ENCODE data around the gene SLC9A7. TPM values are rescaled to one million over a fixed set of nuclear protein-coding genes. Genes with fewer than 3 reads are reported as not detected.

SLC9A7 gene
- polyA plus RNA-seq, 2 of the 4 experiments (the other 2 are of a cell fraction): 9.8 to 21.1 TPM

DNA sequence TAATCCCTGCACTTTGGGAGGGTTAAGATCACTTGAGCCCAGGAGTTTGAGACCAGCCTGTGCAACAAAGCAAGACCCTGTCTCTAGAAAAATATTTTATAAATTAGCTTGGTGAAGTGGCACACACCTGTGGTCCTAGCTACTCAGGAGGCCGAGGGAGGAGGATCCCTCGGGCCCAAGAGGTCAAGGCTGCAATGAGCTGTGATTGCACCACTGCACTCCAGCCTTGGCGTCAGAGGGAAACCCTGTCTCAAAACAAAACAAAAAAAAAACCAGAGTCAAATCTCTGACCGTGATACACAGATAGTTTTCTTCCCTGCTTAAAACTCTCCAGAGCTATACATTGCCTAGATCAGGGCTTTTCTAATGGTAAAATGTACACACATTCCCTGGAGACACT lies 131.9 kb downstream of the SLC9A7 start:
- 87% methylated on average over 4 of the region's 4 CpGs for WGBS (ENCODE audit: missing lambda C conversion rate)
- TF ChIP-seq ZNF302 (CRISPR knock-in tag; IDR thresholded peaks at IDR 0.05) (no peak), KDM5A (IDR thresholded peaks at IDR 0.05) (no peak), RFX5 (IDR thresholded peaks at IDR 0.05) (no peak), MYC (IDR thresholded peaks at IDR 0.05; ENCODE audit: borderline replicate concordance, low read length) (no peak), RARB (CRISPR knock-in tag; IDR thresholded peaks at IDR 0.05) (no peak), POLR2A (IDR thresholded peaks at IDR 0.05; ENCODE audit: low read length) (no peak)
- Histone ChIP-seq H3K9me3 (no peaks in the 10 kb centered on the region), H3K4me3 (no peak overlapping the region), H3K4me1 (peaks cover 13% of the 10 kb centered on the region), H3K4me2 (no peak overlapping the region), H3K27ac (no peak overlapping the region)
- ChIA-PET CTCF (no interaction called here), POLR2A (no interaction called here)
- DNase-seq (ENCODE audit: low read depth in 1 of 2, low spot score in 1 of 2) (no peak), ATAC-seq (no peak), FAIRE-seq (no peak)

DNA sequence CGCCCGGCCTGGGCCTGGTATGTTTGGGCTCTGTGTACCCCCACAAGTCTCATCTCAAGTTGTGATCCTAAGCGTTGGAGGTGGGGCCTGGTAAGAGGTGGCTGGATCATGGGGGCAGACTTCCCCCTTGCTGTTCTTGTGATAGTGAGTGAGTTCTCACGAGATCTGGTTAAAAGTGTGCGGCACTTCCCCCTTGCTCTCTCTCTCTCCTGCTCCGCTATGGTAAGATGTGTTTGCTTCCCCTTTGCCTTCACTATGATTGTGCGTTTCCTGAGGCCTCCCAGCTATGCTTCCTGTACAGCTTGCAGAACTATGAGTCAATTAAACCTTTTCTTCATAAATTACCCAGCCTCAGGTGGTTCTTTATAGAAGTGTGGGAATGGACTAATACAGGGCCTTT lies 132.4 kb downstream of the SLC9A7 start:
- no peak overlapping the region for H3K27ac ChIP-seq
- H3K4me2 ChIP-seq: no peak overlapping the region
- ATAC-seq (no peak), DNase-seq (ENCODE audit: low read depth in 1 of 2, low spot score in 1 of 2) (no peak), FAIRE-seq (no peak)
- ChIA-PET POLR2A (no interaction called here), CTCF (no interaction called here)
- H3K9me3 ChIP-seq: no peaks in the 10 kb centered on the region
- H3K4me1 ChIP-seq: peaks cover 13% of the 10 kb centered on the region
- TF ChIP-seq ZFP36 (IDR thresholded peaks at IDR 0.05; ENCODE audit: borderline replicate concordance, partially characterized antibody): no peak
- no peak for TF ChIP-seq REST (IDR thresholded peaks at IDR 0.05)
- no peak for TF ChIP-seq NR3C1 (IDR thresholded peaks at IDR 0.05)
- TF ChIP-seq TP53 (CRISPR knock-in tag; IDR thresholded peaks at IDR 0.05): no peak
- no peak for TF ChIP-seq ZSCAN20 (CRISPR knock-in tag; IDR thresholded peaks at IDR 0.05)
- TF ChIP-seq HEYL (CRISPR knock-in tag; IDR thresholded peaks at IDR 0.05): no peak
- TF ChIP-seq, protein P1, sequence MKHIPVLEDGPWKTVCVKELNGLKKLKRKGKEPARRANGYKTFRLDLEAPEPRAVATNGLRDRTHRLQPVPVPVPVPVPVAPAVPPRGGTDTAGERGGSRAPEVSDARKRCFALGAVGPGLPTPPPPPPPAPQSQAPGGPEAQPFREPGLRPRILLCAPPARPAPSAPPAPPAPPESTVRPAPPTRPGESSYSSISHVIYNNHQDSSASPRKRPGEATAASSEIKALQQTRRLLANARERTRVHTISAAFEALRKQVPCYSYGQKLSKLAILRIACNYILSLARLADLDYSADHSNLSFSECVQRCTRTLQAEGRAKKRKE (CRISPR knock-in tag; IDR thresholded peaks at IDR 0.05; ENCODE audit: low read depth): no peak
- no peak for TF ChIP-seq RNF2 (IDR thresholded peaks at IDR 0.05; ENCODE audit: borderline replicate concordance, low read depth)
- no peak for TF ChIP-seq ZNF302 (CRISPR knock-in tag; IDR thresholded peaks at IDR 0.05)
- TF ChIP-seq HOXB13 (CRISPR knock-in tag; IDR thresholded peaks at IDR 0.05; ENCODE audit: low read depth): no peak
- WGBS (ENCODE audit: missing lambda C conversion rate): 90% methylated on average over 7 of the region's 7 CpGs
- H3K4me3 ChIP-seq: no peak overlapping the region

DNA sequence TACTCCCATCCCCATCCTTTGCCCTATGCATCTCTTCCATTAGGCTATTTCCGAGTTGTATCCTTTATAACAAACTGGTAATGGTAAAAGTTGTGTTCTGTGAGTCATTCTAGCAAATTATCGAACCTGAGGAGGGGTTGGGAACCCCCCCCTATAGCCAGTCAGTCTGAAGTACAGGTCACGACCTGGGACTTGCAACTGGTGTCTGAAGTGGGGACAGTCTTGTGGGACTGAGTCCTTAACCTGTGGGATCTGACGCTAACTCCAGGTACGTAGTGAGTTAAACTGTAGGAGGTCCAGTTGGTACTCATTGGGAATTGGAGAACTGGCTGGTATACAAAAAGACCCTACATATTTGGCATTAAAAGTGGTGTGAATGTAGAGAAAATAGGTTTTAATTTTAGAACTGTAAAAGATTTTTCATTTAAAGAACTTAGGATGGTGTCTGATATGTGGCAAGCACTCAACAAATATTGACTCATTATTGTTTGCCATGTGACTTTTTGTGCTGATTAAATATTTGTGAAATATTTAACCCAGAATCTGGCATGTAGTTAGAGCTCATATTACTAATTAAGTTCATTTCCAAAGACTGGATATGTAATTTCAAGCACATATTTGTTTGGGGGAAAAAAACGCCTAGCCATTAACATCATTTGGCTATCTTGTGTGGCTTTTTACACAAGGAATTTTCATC lies 134.7 kb downstream of the SLC9A7 start:
- ChIA-PET CTCF (interaction anchor here (0.6 to 0.9 kb wide), 3 partner anchors 18 to 173 kb away, joined by 3 read pairs; no protein-coding TSS in a partner anchor), POLR2A (no interaction called here)
- WGBS (ENCODE audit: missing lambda C conversion rate): 55% methylated on average over 6 of the region's 6 CpGs
- 0 out of 3 replicates have a peak, but pooled peaks cover 2% of the 10 kb centered on the region for H3K9me3 ChIP-seq
- peak overlapping the region in 1 of 2 experiments; percentile 57; a peak in 2 of 6 replicates for H3K27ac ChIP-seq
- DNase-seq (ENCODE audit: low read depth in 1 of 2, low spot score in 1 of 2) (no peak), ATAC-seq (no peak), FAIRE-seq (no peak)
- peak overlapping the region; percentile 56 for H3K4me2 ChIP-seq
- H3K4me3 ChIP-seq: no peak overlapping the region
- H3K4me1 ChIP-seq: peaks cover 13% of the 10 kb centered on the region
- TF ChIP-seq ZNF302 (CRISPR knock-in tag; IDR thresholded peaks at IDR 0.05) (no peak), JUNB (IDR thresholded peaks at IDR 0.05) (no peak), ESRRA (IDR thresholded peaks at IDR 0.05; ENCODE audit: borderline replicate concordance, low read length) (no peak), EP300 (IDR thresholded peaks at IDR 0.05) (no peak), NPAS2 (CRISPR knock-in tag; IDR thresholded peaks at IDR 0.05; ENCODE audit: borderline replicate concordance) (no peak), TP53 (CRISPR knock-in tag; IDR thresholded peaks at IDR 0.05) (no peak), HOXB5 (CRISPR knock-in tag; IDR thresholded peaks at IDR 0.05) (no peak), FOXS1 (CRISPR knock-in tag; IDR thresholded peaks at IDR 0.05) (no peak), MAFK (IDR thresholded peaks at IDR 0.05; ENCODE audit: partially characterized antibody) (no peak), MYC (IDR thresholded peaks at IDR 0.05; ENCODE audit: borderline replicate concordance, low read length) (no peak), NFE2L2 (conservative IDR thresholded peaks at IDR 0.05; ENCODE audit: low read length) (no peak), SMC3 (IDR thresholded peaks at IDR 0.05) (no peak)
